Stimulated activated CD4-positive, alpha-beta T cell treated with anti-CD3 and anti-CD28 coated beads, Interleukin-4, amount 100 ng/mL, for 1 hour (primary cell): Measurements from ENCODE around the gene CCDC106.

ENCODE experiments used
- DNase-seq: peaks from one replicate; pipeline ENCODE4 v3.0.0-alpha.2; 2020

The CCDC106 gene

GRCh38 chr19:55670280-55671053 is 22.5 kb downstream of the CCDC106 start:
- DNase-seq = peak; percentile 22

GRCh38 chr19:55671054-55671378 is 23.0 kb downstream of the CCDC106 start:
- no peak for DNase-seq

- no peak for DNase-seq
Measured at GRCh38 chr19:55672418-55672817, 24.4 kb downstream of the CCDC106 start.

GRCh38 chr19:55673465-55673864 is 25.5 kb downstream of the CCDC106 start:
- no peak for DNase-seq

GRCh38 chr19:55673889-55674288 is 25.9 kb downstream of the CCDC106 start:
- no peak for DNase-seq

GRCh38 chr19:55674459-55674840 is 26.4 kb downstream of the CCDC106 start:
- DNase-seq = no peak

- DNase-seq = peak; percentile 97
Measured at GRCh38 chr19:55674841-55675660, 27.0 kb downstream of the CCDC106 start, which contains the start of gene EPN1. Gene EPN1 (plus strand): TSS chr19:55675226. CDS start chr19:55678628, 3,402 bp downstream.

- no peak for DNase-seq
Measured at GRCh38 chr19:55675661-55676354, 27.8 kb downstream of the CCDC106 start.

- no peak for DNase-seq
Measured at GRCh38 chr19:55676383-55676782, 28.4 kb downstream of the CCDC106 start.

GRCh38 chr19:55676889-55677505 is 29.0 kb downstream of the CCDC106 start:
- DNase-seq = no peak

GRCh38 chr19:55677572-55678028 is 29.6 kb downstream of the CCDC106 start:
- no peak for DNase-seq

GRCh38 chr19:55678121-55678671 is 30.2 kb downstream of the CCDC106 start:
- DNase-seq = no peak

- no peak for DNase-seq
Measured at GRCh38 chr19:55679343-55680257, 31.6 kb downstream of the CCDC106 start.

- no peak for DNase-seq
Measured at GRCh38 chr19:55680339-55681130, 32.5 kb downstream of the CCDC106 start.

- DNase-seq = no peak
Measured at GRCh38 chr19:55681131-55682092, 33.4 kb downstream of the CCDC106 start.

- no peak for DNase-seq
Measured at GRCh38 chr19:55683449-55684261, 35.6 kb downstream of the CCDC106 start.

GRCh38 chr19:55684946-55685681 is 37.1 kb downstream of the CCDC106 start:
- no peak for DNase-seq

GRCh38 chr19:55685776-55686175 is 37.8 kb downstream of the CCDC106 start:
- no peak for DNase-seq
